WERI-Rb-1 (cell line): ENCODE data around the gene FRMD4A.
A peak's percentile ranks its signal among the peaks of the same experiment; 100 is the strongest.

Experiments used
- DNase-seq: peaks from one replicate; pipeline ENCODE4 v3.0.0-alpha.2; 2020
- H3K27ac ChIP-seq: fragments of 250-450 bp; sonication (Bioruptor Pico); 2 replicates; pipeline ENCODE4 v1.5.1; 2020; ENCODE audit warnings: mild to moderate bottlenecking, moderate library complexity
- H3K27me3 ChIP-seq: fragments of 250-450 bp; sonication (Bioruptor Pico); 2 replicates; pipeline ENCODE4 v1.5.1; 2021; ENCODE audit warnings: mild to moderate bottlenecking, low read depth, moderate library complexity; ENCODE audit not compliant: insufficient read depth, severe bottlenecking
- H3K36me3 ChIP-seq: fragments of 250-450 bp; sonication (Bioruptor Pico); 2 replicates; pipeline ENCODE4 v1.5.1; 2020; ENCODE audit warnings: mild to moderate bottlenecking, moderate library complexity
- H3K4me3 ChIP-seq: 2 replicates; pipeline ENCODE4 v1.5.1; 2011; ENCODE audit warnings: low read depth, mild to moderate bottlenecking, control low read depth, low read length
- H3K9me3 ChIP-seq: fragments of 250-450 bp; sonication (Bioruptor Pico); 2 replicates; pipeline ENCODE4 v1.5.1; 2021; ENCODE audit warnings: mild to moderate bottlenecking, moderate library complexity; ENCODE audit not compliant: severe bottlenecking
- TF ChIP-seq, protein P1 (sequence below): IDR thresholded peaks from 2 replicates; pipeline ENCODE4 v1.5.1; 2011; ENCODE audit warnings: low read depth, mild to moderate bottlenecking, control low read depth, inconsistent platforms, low read length

The FRMD4A gene

GRCh38 chr10:14299556-14299955, 31.2 kb downstream of the FRMD4A start:
- peak; percentile 13 for DNase-seq
- Histone ChIP-seq H3K27me3 (no peaks in the 10 kb centered on the region), H3K4me3 (no peak overlapping the region), H3K9me3 (no peaks in the 10 kb centered on the region), H3K36me3 (no peaks in the 10 kb centered on the region), H3K27ac (no peak overlapping the region)
- TF ChIP-seq, protein P1, sequence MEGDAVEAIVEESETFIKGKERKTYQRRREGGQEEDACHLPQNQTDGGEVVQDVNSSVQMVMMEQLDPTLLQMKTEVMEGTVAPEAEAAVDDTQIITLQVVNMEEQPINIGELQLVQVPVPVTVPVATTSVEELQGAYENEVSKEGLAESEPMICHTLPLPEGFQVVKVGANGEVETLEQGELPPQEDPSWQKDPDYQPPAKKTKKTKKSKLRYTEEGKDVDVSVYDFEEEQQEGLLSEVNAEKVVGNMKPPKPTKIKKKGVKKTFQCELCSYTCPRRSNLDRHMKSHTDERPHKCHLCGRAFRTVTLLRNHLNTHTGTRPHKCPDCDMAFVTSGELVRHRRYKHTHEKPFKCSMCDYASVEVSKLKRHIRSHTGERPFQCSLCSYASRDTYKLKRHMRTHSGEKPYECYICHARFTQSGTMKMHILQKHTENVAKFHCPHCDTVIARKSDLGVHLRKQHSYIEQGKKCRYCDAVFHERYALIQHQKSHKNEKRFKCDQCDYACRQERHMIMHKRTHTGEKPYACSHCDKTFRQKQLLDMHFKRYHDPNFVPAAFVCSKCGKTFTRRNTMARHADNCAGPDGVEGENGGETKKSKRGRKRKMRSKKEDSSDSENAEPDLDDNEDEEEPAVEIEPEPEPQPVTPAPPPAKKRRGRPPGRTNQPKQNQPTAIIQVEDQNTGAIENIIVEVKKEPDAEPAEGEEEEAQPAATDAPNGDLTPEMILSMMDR: no peak

- no peak for DNase-seq
Measured at GRCh38 chr10:14296065-14296709, 34.5 kb downstream of the FRMD4A start.

GRCh38 chr10:14294347-14295059, 36.2 kb downstream of the FRMD4A start:
- DNase-seq: no peak
- no peaks in the 10 kb centered on the region for H3K27me3 ChIP-seq
- no peaks in the 10 kb centered on the region for H3K36me3 ChIP-seq
- no peaks in the 10 kb centered on the region for H3K9me3 ChIP-seq
- H3K27ac ChIP-seq: no peak overlapping the region
- TF ChIP-seq, protein P1: no peak
- no peak overlapping the region for H3K4me3 ChIP-seq

More at GRCh38 chr10:14296065-14296709, 34.5 kb downstream of the FRMD4A start:
- Histone ChIP-seq H3K36me3 (no peaks in the 10 kb centered on the region), H3K27me3 (no peaks in the 10 kb centered on the region), H3K27ac (no peak overlapping the region), H3K4me3 (no peak overlapping the region), H3K9me3 (no peaks in the 10 kb centered on the region)
- TF ChIP-seq, protein P1: no peak

DNA sequence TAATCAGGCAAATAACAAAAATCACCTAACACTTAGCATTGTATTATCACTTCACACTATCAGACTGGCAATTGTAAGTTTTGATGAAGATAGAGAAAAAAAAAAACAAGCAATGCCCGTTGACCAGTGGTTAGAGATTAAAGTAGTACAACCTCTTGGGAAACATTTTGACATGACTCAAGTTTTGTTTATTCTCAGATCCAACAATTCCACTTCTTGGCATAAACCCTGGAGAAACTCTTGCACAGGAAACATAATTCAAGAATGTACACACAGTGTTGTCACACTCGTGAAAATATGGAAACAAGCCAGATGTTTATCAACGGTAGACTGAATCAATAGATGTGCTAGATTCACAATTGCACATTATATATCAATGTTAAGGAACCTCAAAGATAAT, 37.2 kb downstream of the FRMD4A start:
- no peaks in the 10 kb centered on the region for H3K36me3 ChIP-seq
- TF ChIP-seq, protein P1: no peak
- no peaks in the 10 kb centered on the region for H3K9me3 ChIP-seq
- H3K27ac ChIP-seq: no peak overlapping the region
- H3K27me3 ChIP-seq: no peaks in the 10 kb centered on the region
- DNase-seq: no peak
- H3K4me3 ChIP-seq: no peak overlapping the region

GRCh38 chr10:14291296-14291695, 39.4 kb downstream of the FRMD4A start:
- no peaks in the 10 kb centered on the region for H3K9me3 ChIP-seq
- H3K27me3 ChIP-seq: no peaks in the 10 kb centered on the region
- TF ChIP-seq, protein P1: no peak
- H3K36me3 ChIP-seq: no peaks in the 10 kb centered on the region
- no peak for DNase-seq
- no peak overlapping the region for H3K4me3 ChIP-seq
- no peak overlapping the region for H3K27ac ChIP-seq
